ENCODE measurements around the gene LIPE. TPM values are rescaled to one million over a fixed set of nuclear protein-coding genes. Genes with fewer than 3 reads are reported as not detected.

The LIPE gene
- total and polyA plus RNA-seq, 2 experiments from 2014 or later: 5.8 to 10.9 TPM

DNA sequence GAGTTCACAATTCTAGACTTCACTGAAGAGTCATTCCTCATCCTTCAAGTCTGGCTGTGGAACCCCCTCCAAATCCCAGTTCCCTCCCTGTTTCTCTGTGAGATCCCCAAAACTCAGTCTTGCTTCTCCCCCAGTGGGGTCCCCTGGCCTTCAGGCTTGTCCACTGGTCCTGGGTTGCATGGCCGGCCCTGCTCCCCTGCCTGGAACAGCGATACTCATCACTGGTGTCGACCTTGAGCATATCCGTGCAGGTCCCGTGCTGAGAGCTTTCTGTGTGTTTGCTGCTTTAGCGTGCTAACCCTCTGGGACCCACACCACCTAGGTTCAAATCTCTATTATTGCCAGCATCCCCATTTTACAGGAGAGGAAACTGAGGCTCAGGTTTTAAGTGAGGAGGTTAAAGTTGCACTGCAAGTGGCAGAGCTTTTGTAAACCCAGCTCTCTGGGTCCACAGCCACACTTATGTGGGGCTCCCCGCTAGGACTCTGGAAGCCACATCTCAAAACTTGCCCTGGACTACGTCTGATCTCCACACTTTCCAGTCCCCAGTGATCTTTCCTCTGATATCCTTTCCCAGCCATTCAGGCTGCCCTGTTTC is 15.5 kb downstream of the LIPE start (continued):
- TF ChIP-seq, protein P1, sequence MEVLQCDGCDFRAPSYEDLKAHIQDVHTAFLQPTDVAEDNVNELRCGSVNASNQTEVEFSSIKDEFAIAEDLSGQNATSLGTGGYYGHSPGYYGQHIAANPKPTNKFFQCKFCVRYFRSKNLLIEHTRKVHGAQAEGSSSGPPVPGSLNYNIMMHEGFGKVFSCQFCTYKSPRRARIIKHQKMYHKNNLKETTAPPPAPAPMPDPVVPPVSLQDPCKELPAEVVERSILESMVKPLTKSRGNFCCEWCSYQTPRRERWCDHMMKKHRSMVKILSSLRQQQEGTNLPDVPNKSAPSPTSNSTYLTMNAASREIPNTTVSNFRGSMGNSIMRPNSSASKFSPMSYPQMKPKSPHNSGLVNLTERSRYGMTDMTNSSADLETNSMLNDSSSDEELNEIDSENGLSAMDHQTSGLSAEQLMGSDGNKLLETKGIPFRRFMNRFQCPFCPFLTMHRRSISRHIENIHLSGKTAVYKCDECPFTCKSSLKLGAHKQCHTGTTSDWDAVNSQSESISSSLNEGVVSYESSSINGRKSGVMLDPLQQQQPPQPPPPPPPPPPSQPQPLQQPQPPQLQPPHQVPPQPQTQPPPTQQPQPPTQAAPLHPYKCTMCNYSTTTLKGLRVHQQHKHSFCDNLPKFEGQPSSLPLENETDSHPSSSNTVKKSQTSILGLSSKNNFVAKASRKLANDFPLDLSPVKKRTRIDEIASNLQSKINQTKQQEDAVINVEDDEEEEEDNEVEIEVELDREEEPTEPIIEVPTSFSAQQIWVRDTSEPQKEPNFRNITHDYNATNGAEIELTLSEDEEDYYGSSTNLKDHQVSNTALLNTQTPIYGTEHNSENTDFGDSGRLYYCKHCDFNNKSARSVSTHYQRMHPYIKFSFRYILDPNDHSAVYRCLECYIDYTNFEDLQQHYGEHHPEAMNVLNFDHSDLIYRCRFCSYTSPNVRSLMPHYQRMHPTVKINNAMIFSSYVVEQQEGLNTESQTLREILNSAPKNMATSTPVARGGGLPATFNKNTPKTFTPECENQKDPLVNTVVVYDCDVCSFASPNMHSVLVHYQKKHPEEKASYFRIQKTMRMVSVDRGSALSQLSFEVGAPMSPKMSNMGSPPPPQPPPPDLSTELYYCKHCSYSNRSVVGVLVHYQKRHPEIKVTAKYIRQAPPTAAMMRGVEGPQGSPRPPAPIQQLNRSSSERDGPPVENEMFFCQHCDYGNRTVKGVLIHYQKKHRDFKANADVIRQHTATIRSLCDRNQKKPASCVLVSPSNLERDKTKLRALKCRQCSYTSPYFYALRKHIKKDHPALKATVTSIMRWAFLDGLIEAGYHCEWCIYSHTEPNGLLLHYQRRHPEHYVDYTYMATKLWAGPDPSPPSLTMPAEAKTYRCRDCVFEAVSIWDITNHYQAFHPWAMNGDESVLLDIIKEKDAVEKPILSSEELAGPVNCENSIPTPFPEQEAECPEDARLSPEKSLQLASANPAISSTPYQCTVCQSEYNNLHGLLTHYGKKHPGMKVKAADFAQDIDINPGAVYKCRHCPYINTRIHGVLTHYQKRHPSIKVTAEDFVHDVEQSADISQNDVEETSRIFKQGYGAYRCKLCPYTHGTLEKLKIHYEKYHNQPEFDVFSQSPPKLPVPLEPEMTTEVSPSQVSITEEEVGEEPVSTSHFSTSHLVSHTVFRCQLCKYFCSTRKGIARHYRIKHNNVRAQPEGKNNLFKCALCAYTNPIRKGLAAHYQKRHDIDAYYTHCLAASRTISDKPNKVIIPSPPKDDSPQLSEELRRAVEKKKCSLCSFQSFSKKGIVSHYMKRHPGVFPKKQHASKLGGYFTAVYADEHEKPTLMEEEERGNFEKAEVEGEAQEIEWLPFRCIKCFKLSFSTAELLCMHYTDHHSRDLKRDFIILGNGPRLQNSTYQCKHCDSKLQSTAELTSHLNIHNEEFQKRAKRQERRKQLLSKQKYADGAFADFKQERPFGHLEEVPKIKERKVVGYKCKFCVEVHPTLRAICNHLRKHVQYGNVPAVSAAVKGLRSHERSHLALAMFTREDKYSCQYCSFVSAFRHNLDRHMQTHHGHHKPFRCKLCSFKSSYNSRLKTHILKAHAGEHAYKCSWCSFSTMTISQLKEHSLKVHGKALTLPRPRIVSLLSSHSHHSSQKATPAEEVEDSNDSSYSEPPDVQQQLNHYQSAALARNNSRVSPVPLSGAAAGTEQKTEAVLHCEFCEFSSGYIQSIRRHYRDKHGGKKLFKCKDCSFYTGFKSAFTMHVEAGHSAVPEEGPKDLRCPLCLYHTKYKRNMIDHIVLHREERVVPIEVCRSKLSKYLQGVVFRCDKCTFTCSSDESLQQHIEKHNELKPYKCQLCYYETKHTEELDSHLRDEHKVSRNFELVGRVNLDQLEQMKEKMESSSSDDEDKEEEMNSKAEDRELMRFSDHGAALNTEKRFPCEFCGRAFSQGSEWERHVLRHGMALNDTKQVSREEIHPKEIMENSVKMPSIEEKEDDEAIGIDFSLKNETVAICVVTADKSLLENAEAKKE (CRISPR knock-in tag; IDR thresholded peaks at IDR 0.05): no peak
- TF ChIP-seq, protein P2, sequence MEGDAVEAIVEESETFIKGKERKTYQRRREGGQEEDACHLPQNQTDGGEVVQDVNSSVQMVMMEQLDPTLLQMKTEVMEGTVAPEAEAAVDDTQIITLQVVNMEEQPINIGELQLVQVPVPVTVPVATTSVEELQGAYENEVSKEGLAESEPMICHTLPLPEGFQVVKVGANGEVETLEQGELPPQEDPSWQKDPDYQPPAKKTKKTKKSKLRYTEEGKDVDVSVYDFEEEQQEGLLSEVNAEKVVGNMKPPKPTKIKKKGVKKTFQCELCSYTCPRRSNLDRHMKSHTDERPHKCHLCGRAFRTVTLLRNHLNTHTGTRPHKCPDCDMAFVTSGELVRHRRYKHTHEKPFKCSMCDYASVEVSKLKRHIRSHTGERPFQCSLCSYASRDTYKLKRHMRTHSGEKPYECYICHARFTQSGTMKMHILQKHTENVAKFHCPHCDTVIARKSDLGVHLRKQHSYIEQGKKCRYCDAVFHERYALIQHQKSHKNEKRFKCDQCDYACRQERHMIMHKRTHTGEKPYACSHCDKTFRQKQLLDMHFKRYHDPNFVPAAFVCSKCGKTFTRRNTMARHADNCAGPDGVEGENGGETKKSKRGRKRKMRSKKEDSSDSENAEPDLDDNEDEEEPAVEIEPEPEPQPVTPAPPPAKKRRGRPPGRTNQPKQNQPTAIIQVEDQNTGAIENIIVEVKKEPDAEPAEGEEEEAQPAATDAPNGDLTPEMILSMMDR (conservative IDR thresholded peaks at IDR 0.05; ENCODE audit: low read depth in 2 of 2): no peak

DNA sequence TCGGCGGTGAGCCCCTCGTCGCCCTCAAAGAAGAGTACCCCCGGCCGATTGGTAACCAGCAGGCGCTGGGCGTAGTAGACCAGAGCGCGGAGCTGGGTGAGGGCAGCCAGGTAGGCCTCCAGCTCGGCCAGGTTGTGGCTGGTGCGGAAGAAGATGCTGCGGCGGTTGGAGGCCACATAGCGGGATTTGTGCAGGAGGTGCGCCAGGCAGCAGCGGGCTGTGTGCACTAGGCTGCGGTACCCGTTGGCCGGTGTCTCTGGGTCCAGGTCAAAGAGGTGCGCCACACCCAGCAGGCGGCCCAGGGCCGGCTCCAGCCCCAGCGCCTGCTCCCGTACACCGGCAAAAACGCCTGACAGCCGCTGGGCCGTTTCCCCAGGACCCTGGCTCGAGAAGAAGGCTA is 16.8 kb downstream of the LIPE start:
- peaks cover 78% of the 10 kb centered on the region for H3K27me3 Mint-ChIP-seq (ENCODE audit: insufficient read depth, low read depth, poor library complexity)
- Histone ChIP-seq H3K27me3 (ENCODE audit: insufficient read depth) (peaks cover 16% of the 10 kb centered on the region), H3K36me3 (ENCODE audit: insufficient read depth) (no peaks in the 10 kb centered on the region)

More for the DNA sequence above, 16.8 kb downstream of the LIPE start:
- Mint-ChIP-seq H3K4me3 (no peak overlapping the region), H3K4me1 (peaks cover 19% of the 10 kb centered on the region), H3K27ac (no peak overlapping the region), H3K9me3 (no peaks in the 10 kb centered on the region; the same call in 1 of the 3 replicates), H3K36me3 (ENCODE audit: low read depth) (peaks cover 31% of the 10 kb centered on the region)
- Histone ChIP-seq H4K20me1 (replicated peaks; ENCODE audit: insufficient read depth) (peaks cover 8% of the 10 kb centered on the region), H3K9me2 (ENCODE audit: insufficient read depth) (no peaks in the 10 kb centered on the region), H2AFZ (no peak overlapping the region), H3K4me3 (no peak overlapping the region), H3K4me1 (ENCODE audit: insufficient read depth) (no peaks in the 10 kb centered on the region), H3F3A (replicated peaks; ENCODE audit: low read depth) (no peaks in the 10 kb centered on the region), H3K27ac (ENCODE audit: low read depth) (no peak overlapping the region), H3K79me2 (replicated peaks; ENCODE audit: insufficient read depth) (no peaks in the 10 kb centered on the region), H3K4me2 (no peak overlapping the region)
- TF ChIP-seq ZNF331 (CRISPR knock-in tag; IDR thresholded peaks at IDR 0.05; ENCODE audit: low read depth) (no peak), STAT1 (IDR thresholded peaks at IDR 0.05; ENCODE audit: unreplicated experiment) (no peak), ZNF114 (CRISPR knock-in tag; IDR thresholded peaks at IDR 0.05) (no peak)
- TF ChIP-seq, protein P2 (conservative IDR thresholded peaks at IDR 0.05; ENCODE audit: low read depth in 2 of 2): no peak
- no peak for ATAC-seq
- DNase-seq (ENCODE audit: low spot score): no peak

Data from GM23338 (cell line).